ENCODE data around the gene LBP. TPM values are rescaled to one million over a fixed set of nuclear protein-coding genes. Genes with fewer than 3 reads are reported as not detected.
"Not testable (repeated sequence)": the region's sequence is repeated elsewhere in the genome, so short reads cannot be mapped to it uniquely, and the experiment has no call there.

LBP gene
- total RNA-seq, 1 experiment from 2014 or later = not detected

- BruUV-seq (replicated peaks) = no TSS peak
- Histone ChIP-seq H3K4me3 (ENCODE audit: low read depth, low read length) (no peak overlapping the region), H3K4me1 (peaks cover 15% of the 10 kb centered on the region), H3K27me3 (replicated peaks; ENCODE audit: control insufficient read depth, insufficient read depth, low read length) (no peaks in the 10 kb centered on the region), H3K9me3 (no peaks in the 10 kb centered on the region), H3K36me3 (ENCODE audit: control insufficient read depth, insufficient read depth, low read length) (no peaks in the 10 kb centered on the region)
- DNase-seq = peak in 1 of 2 experiments; percentile 33
- no peak overlapping the region for H3K27ac Mint-ChIP-seq (ENCODE audit: unreplicated experiment)
- intact Hi-C loops (cut with micrococcal nuclease; ENCODE audit: unreplicated experiment) = loop anchor here (1.0 to 2.0 kb wide), 2 partner anchors 15 to 34 kb away; no protein-coding TSS in a partner anchor
- no peak overlapping the region for H3K4me3 Mint-ChIP-seq (ENCODE audit: unreplicated experiment)
- H3K4me1 Mint-ChIP-seq (ENCODE audit: low read depth, unreplicated experiment) = peaks cover 11% of the 10 kb centered on the region
- CTCF ChIA-PET = interaction anchor here (0.6 to 2.5 kb wide), 11 partner anchors 9 to 562 kb away, joined by 3 to 20 read pairs (median 3); no protein-coding TSS in a partner anchor
- POLR2A ChIA-PET = interaction anchor here (0.6 to 1.0 kb wide), 3 partner anchors 61 to 410 kb away, joined by 3 read pairs; partner anchors contain the start of gene RALGAPB
- no peaks in the 10 kb centered on the region for H3K9me3 Mint-ChIP-seq (ENCODE audit: unreplicated experiment)
- H3K27me3 Mint-ChIP-seq (ENCODE audit: insufficient read depth, unreplicated experiment) = no peaks in the 10 kb centered on the region
- TF ChIP-seq, protein P1, sequence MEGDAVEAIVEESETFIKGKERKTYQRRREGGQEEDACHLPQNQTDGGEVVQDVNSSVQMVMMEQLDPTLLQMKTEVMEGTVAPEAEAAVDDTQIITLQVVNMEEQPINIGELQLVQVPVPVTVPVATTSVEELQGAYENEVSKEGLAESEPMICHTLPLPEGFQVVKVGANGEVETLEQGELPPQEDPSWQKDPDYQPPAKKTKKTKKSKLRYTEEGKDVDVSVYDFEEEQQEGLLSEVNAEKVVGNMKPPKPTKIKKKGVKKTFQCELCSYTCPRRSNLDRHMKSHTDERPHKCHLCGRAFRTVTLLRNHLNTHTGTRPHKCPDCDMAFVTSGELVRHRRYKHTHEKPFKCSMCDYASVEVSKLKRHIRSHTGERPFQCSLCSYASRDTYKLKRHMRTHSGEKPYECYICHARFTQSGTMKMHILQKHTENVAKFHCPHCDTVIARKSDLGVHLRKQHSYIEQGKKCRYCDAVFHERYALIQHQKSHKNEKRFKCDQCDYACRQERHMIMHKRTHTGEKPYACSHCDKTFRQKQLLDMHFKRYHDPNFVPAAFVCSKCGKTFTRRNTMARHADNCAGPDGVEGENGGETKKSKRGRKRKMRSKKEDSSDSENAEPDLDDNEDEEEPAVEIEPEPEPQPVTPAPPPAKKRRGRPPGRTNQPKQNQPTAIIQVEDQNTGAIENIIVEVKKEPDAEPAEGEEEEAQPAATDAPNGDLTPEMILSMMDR (IDR thresholded peaks at IDR 0.05; ENCODE audit: insufficient read depth in 1 of 2, low read depth in 1 of 2, low read length in 1 of 2, severe bottlenecking in 1 of 2, unreplicated experiment in 1 of 2) = no peak
- H3K36me3 Mint-ChIP-seq (ENCODE audit: insufficient read depth, unreplicated experiment) = no peaks in the 10 kb centered on the region
Measured at GRCh38 chr20:38373898-38374297, 27.6 kb downstream of the LBP start.

- no peaks in the 10 kb centered on the region for H3K36me3 ChIP-seq (ENCODE audit: control insufficient read depth, insufficient read depth, low read length)
- BruUV-seq (replicated peaks) = no TSS peak
- POLR2A ChIA-PET = no interaction called here
- no peaks in the 10 kb centered on the region for H3K36me3 Mint-ChIP-seq (ENCODE audit: insufficient read depth, unreplicated experiment)
- CTCF ChIA-PET = interaction anchor here (1.3 to 1.5 kb wide), 2 partner anchors 10 to 31 kb away, joined by 3 to 4 read pairs; no protein-coding TSS in a partner anchor
- H3K4me3 Mint-ChIP-seq (ENCODE audit: unreplicated experiment) = no peak overlapping the region
- H3K4me1 ChIP-seq = peaks cover 15% of the 10 kb centered on the region
- H3K27me3 Mint-ChIP-seq (ENCODE audit: insufficient read depth, unreplicated experiment) = no peaks in the 10 kb centered on the region
- DNase-seq = peak in 1 of 2 experiments; percentile 32
- no peak overlapping the region for H3K4me3 ChIP-seq (ENCODE audit: low read depth, low read length)
- H3K27me3 ChIP-seq (replicated peaks; ENCODE audit: control insufficient read depth, insufficient read depth, low read length) = no peaks in the 10 kb centered on the region
- H3K27ac Mint-ChIP-seq (ENCODE audit: unreplicated experiment) = no peak overlapping the region
- TF ChIP-seq, protein P1 (IDR thresholded peaks at IDR 0.05; ENCODE audit: insufficient read depth in 1 of 2, low read depth in 1 of 2, low read length in 1 of 2, severe bottlenecking in 1 of 2, unreplicated experiment in 1 of 2) = no peak
- H3K9me3 ChIP-seq = 0 out of 2 replicates have a peak, but pooled peaks cover 3% of the 10 kb centered on the region
- H3K9me3 Mint-ChIP-seq (ENCODE audit: unreplicated experiment) = no peaks in the 10 kb centered on the region
- peaks cover 11% of the 10 kb centered on the region for H3K4me1 Mint-ChIP-seq (ENCODE audit: low read depth, unreplicated experiment)
- intact Hi-C loops (cut with micrococcal nuclease; ENCODE audit: unreplicated experiment) = no loop called here
Measured at GRCh38 chr20:38377039-38377685, 30.9 kb downstream of the LBP start.

DNA sequence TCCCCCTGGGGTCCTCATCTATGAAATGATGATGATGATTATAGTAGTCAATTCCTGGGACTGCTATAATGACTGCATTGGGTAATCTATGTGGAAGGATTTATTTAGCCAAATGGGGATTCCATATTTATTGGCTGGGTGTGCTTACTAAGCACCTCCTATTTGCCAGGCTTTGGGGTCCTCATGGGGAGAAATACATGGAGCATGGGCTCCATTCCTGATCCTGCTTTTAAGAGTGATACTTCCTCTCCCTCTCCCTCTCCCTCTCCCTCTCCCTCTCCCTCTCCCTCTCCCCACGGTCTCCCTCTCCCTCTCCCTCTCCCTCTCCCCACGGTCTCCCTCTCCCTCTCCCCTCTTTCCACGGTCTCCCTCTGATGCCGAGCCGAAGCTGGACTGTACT, 31.6 kb downstream of the LBP start:
- H3K27ac Mint-ChIP-seq (ENCODE audit: unreplicated experiment); H3K4me1 Mint-ChIP-seq (ENCODE audit: low read depth, unreplicated experiment); H3K4me3 ChIP-seq (ENCODE audit: low read depth, low read length); BruUV-seq (replicated peaks); H3K27me3 Mint-ChIP-seq (ENCODE audit: insufficient read depth, unreplicated experiment); H3K9me3 ChIP-seq; POLR2A ChIA-PET; intact Hi-C loops (cut with micrococcal nuclease; ENCODE audit: unreplicated experiment); DNase-seq; H3K9me3 Mint-ChIP-seq (ENCODE audit: unreplicated experiment); H3K4me3 Mint-ChIP-seq (ENCODE audit: unreplicated experiment); H3K27me3 ChIP-seq (replicated peaks; ENCODE audit: control insufficient read depth, insufficient read depth, low read length); CTCF ChIA-PET; H3K36me3 ChIP-seq (ENCODE audit: control insufficient read depth, insufficient read depth, low read length); H3K36me3 Mint-ChIP-seq (ENCODE audit: insufficient read depth, unreplicated experiment): not testable (repeated sequence)
- H3K4me1 ChIP-seq = peaks cover 13% of the 10 kb centered on the region

Measured in Caco-2 (cell line).